HG03025 (cell line): Measurements from ENCODE around the gene TLE3.

Source experiments
- ATAC-seq: cut with Tn5 transposase; IDR thresholded peaks from one replicate; pipeline ENCODE4 v1.9.1; 2021; ENCODE audit warnings: mild to moderate bottlenecking, moderate library complexity; ENCODE audit not compliant: unreplicated experiment, low FRiP score

Gene TLE3

GRCh38 chr15:70017025-70017424 is 80.7 kb downstream of the TLE3 start:
- ATAC-seq = no peak

- no peak for ATAC-seq
Observed at GRCh38 chr15:70016511-70016994, 81.2 kb downstream of the TLE3 start.

- peak; percentile 59 for ATAC-seq
Observed at GRCh38 chr15:70014860-70015490, 82.7 kb downstream of the TLE3 start.

- no peak for ATAC-seq
Observed at GRCh38 chr15:70014331-70014730, 83.4 kb downstream of the TLE3 start.

GRCh38 chr15:70013656-70014313 is 83.9 kb downstream of the TLE3 start:
- no peak for ATAC-seq

GRCh38 chr15:70012895-70013294 is 84.8 kb downstream of the TLE3 start:
- ATAC-seq = no peak

GRCh38 chr15:70008697-70009290 is 88.9 kb downstream of the TLE3 start:
- no peak for ATAC-seq

GRCh38 chr15:70006259-70007147 is 91.2 kb downstream of the TLE3 start:
- ATAC-seq = no peak

GRCh38 chr15:70004826-70005225 is 92.9 kb downstream of the TLE3 start:
- ATAC-seq = no peak

- ATAC-seq = no peak
Observed at GRCh38 chr15:70002897-70003296, 94.8 kb downstream of the TLE3 start.

GRCh38 chr15:70001859-70002258 is 95.9 kb downstream of the TLE3 start:
- no peak for ATAC-seq

GRCh38 chr15:69999392-70000085 is 98.2 kb downstream of the TLE3 start:
- no peak for ATAC-seq

- no peak for ATAC-seq
Observed at GRCh38 chr15:69998541-69999391, 99.0 kb downstream of the TLE3 start.

- no peak for ATAC-seq
Observed at GRCh38 chr15:69997813-69998212, 99.9 kb downstream of the TLE3 start.
